Jurkat, Clone E6-1 (cell line): ENCODE results near the gene NUBPL.
"Not testable (repeated sequence)": the region's sequence is repeated elsewhere in the genome, so short reads cannot be mapped to it uniquely, and the experiment has no call there.

Experiments
- DNase-seq: peaks from one replicate; pipeline ENCODE4 v3.0.0-alpha.2; 2011; ENCODE audit warnings: low read depth, low spot score
- H3K4me3 ChIP-seq: 2 replicates; pipeline ENCODE4 v1.5.1; 2011; ENCODE audit warnings: mild to moderate bottlenecking, low read length, control low read depth, moderate library complexity

NUBPL gene

GRCh38 chr14:31843361-31844091 is 282.3 kb downstream of the NUBPL start:
- no peak for DNase-seq
- H3K4me3 ChIP-seq = no peak overlapping the region

GRCh38 chr14:31854508-31855075 is 293.4 kb downstream of the NUBPL start:
- no peak overlapping the region for H3K4me3 ChIP-seq
- DNase-seq = no peak

DNA sequence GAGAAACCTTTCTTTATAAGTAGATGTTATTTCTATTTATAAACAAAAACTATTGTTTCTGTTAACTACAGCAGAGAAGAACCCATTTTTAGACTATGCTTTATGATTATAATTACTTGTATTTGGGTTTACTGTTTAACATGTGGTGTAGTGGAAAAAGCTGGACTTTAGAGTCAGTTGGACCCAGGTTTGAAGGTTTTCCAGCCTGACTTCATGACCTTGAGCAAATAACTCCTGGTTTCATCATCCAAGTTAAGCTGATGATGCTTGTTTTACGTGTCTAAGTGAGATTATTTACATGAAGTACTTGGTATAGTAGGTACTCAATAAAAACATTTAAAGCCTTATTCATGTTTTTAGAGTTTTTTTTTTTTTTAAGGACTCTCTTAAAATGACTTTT is 294.1 kb downstream of the NUBPL start:
- no peak overlapping the region for H3K4me3 ChIP-seq
- no peak for DNase-seq

GRCh38 chr14:31856003-31856402 is 294.8 kb downstream of the NUBPL start:
- H3K4me3 ChIP-seq, DNase-seq: not testable (repeated sequence)

- DNase-seq = no peak
- no peak overlapping the region for H3K4me3 ChIP-seq
These were observed 297.7 kb downstream of the NUBPL start for GRCh38 chr14:31858868-31859267.

DNA sequence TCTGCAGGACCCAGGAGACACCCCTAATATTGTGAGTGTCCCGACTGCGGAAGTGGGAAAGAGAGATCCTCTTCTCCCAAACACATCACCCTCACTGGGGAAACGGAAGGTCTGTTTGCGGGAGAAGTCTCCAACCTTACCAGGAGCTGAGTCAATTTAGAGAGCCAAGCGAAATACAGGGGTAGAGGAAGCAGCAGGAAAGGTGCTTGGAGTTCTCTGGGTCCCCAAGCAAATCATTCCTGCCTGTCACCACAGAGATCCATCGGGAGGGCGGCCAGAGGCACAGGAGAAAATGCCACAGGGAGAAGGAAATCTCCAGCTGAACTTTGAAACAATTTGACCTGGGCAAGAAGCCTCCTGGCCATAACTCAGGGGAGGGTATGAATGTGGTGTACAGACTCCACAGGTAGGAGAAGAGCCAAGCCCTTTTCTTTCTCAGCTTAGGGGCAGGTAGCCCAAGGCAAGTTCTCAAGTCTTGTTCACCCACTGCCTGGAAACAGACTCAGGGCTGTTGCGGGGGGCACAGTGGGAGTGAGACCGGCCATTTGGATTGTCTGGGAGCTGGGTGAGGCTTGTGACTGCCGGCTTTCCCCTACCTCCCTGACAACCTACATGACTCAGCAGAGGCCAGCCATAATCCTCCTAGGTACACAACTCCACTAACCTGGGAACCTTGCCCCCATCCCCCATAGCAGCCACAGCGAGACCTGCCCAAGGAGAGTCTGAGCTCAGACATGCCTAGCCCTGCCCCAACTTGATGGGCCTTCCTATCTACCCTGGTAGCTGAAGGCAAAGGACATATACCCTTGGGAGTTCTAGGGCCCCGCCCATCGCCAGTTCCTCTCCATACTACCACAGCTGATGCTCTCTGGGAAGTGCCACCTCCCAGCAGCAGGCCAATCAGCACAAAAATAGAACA is 304.0 kb downstream of the NUBPL start:
- no peak overlapping the region for H3K4me3 ChIP-seq
- no peak for DNase-seq

GRCh38 chr14:31867570-31867969 is 306.4 kb downstream of the NUBPL start:
- DNase-seq = no peak
- no peak overlapping the region for H3K4me3 ChIP-seq

GRCh38 chr14:31868096-31868495 is 306.9 kb downstream of the NUBPL start:
- not testable (repeated sequence) for H3K4me3 ChIP-seq, DNase-seq

- no peak for DNase-seq
- H3K4me3 ChIP-seq = no peak overlapping the region
These were observed 315.5 kb downstream of the NUBPL start for GRCh38 chr14:31876741-31877140.

GRCh38 chr14:31877255-31877798 is 316.1 kb downstream of the NUBPL start:
- no peak overlapping the region for H3K4me3 ChIP-seq
- DNase-seq = no peak

GRCh38 chr14:31879661-31880348 is 318.6 kb downstream of the NUBPL start:
- DNase-seq = no peak
- H3K4me3 ChIP-seq = no peak overlapping the region

GRCh38 chr14:31880935-31881334 is 319.7 kb downstream of the NUBPL start:
- H3K4me3 ChIP-seq = no peak overlapping the region
- no peak for DNase-seq

DNA sequence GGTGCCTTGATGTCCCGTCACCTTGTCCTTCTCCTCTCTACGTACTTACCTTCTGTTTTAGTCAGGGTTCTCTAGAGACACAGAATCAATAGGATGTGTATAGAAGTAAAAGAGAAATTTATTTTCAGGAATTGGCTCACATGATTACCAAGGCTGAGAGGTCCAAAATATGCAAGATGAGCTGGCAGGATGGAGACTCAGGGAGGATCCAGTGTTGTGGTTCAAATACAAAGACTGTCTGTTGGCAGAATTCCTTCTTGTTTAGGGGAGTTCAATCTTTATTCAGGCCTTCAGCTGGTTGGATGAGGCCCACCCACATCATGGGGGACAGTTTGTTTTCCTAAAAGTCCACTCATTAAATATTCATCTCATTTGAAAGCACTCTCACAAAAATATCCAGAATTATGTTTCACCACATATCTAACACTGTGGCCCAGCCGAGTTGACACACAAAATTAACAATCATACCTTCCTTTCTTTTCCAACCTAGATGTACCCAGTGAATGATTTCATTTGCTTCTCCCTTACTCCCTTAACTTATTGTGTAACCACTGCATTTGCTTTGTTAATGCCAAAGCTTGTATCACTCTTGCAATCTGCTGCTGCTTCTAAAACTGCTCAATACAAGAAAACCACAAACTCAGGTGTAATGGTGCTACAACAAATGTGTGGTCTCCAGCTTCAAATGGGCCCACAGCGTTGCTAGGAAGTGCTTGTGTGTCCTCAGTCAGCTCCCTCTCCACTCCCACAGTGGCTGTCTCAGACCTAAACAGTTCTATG is 320.5 kb downstream of the NUBPL start:
- H3K4me3 ChIP-seq = no peak overlapping the region
- peak; percentile 32 for DNase-seq

DNA sequence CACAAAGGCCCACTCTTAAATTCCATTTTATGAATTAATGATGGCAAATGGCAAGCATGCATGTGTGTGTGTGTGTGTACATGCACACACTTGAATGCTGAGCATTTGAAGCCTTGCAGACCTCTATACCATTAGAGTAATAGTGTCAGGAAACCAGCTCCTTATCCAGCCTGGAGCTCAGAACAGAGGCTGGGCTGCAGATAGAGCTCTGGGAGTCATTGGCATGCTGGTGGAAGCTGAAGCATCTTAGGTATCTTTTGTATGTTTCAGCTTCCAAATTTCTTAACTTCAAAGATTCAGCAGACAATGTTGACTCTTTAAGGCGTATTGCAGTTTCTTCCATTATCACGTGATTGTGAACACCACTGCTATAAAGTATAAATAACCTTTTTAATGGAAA is 323.0 kb downstream of the NUBPL start:
- DNase-seq = no peak
- H3K4me3 ChIP-seq = no peak overlapping the region

- no peak for DNase-seq
- no peak overlapping the region for H3K4me3 ChIP-seq
These were observed 323.7 kb downstream of the NUBPL start for GRCh38 chr14:31884776-31885379.

DNA sequence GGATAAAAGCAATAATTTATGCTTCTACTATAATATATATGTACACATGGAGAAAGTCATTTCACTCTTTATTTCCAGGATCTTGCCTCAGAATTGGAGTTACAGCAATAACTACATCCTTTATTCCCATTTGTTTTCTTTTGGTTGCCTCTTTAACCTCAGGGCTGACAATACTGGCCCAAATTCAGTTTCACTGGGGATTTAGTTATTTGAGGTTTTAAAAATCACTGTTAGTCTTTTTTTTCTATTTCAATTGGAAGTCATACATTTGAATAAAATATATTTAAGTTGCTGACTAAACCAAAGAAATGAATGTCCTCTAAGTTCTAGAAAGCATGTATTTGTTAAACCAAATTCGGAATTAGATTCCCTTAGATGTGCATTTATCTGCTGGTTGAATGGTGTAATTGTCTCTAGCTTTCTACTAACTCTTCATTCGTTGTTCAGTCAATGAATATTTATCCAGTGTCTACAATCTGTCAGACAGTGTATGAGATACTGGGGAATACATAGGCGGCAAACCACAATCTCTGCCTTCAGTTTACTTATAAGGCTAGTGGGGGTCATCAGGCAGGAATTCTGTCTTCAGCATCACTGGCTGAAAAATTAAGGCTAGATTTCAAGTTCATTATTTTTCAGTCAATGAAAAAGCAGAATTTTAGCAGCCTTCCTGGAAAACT is 325.1 kb downstream of the NUBPL start:
- no peak overlapping the region for H3K4me3 ChIP-seq
- DNase-seq = no peak

GRCh38 chr14:31887929-31888580 is 326.9 kb downstream of the NUBPL start:
- H3K4me3 ChIP-seq = no peak overlapping the region
- DNase-seq = no peak
